Psoas muscle (tissue), 8 donors: ENCODE measurements around the gene TFDP1. TPM values are rescaled to one million over a fixed set of nuclear protein-coding genes. Genes with fewer than 3 reads are reported as not detected.
A peak's percentile ranks its signal among the peaks of the same experiment; 100 is the strongest.

Source experiments
- ATAC-seq, 4 donors: fragments of 200-7000 bp; cut with Tn5 transposase; one replicate each; pipeline ENCODE4 v1.9.1; 2020; ENCODE audit warnings: moderate library complexity in 3 of 4, mild to moderate bottlenecking in 2 of 4
- DNase-seq, 2 donors: peaks; one replicate each; pipeline ENCODE4 v3.0.0-alpha.2; 2020
- H3K27ac ChIP-seq: fragments of 200-600 bp; one replicate; pipeline ENCODE4 v1.8.0; 2022
- H3K27me3 ChIP-seq, 3 donors: fragments of 200-600 bp in 1 of 3; one replicate each; pipeline versions ENCODE4 v1.6.1 to v1.8.0; 2013 to 2022; ENCODE audit warnings: low read length in 2 of 3, mild to moderate bottlenecking in 2 of 3, moderate library complexity in 1 of 3; ENCODE audit not compliant: insufficient read depth in 3 of 3
- H3K36me3 ChIP-seq, 2 donors: fragments of 200-600 bp in 1 of 2; one replicate each; pipeline versions ENCODE4 v1.6.1 to v1.8.0; 2013 to 2022; ENCODE audit warnings: low read depth in 1 of 2, mild to moderate bottlenecking in 1 of 2, moderate library complexity in 1 of 2; ENCODE audit not compliant: insufficient read depth in 1 of 2
- H3K4me1 ChIP-seq: fragments of 200-600 bp; one replicate; pipeline ENCODE4 v1.8.0; 2022
- H3K4me3 ChIP-seq: fragments of 200-600 bp; one replicate; pipeline ENCODE4 v1.8.0; 2022; ENCODE audit warnings: mild to moderate bottlenecking
- H3K9me3 ChIP-seq: fragments of 200-600 bp; one replicate; pipeline ENCODE4 v1.8.0; 2022
- CTCF ChIP-seq: fragments of 200-600 bp; IDR thresholded peaks from one replicate; pipeline ENCODE4 v1.8.0; 2022; ENCODE audit warnings: antibody characterized with exemption
- WGBS, 3 donors: extraction: QIAGEN DNeasy Blood & Tissue Kit; methylation state at CpG; one replicate each; pipeline versions ENCODE4 v1.1.6 to v1.1.7; 2013; 5-methylcytosine and 5-hydroxymethylcytosine counted together
- intact Hi-C, 2 donors: fragments of 100-400 bp; cut with DNase I; formaldehyde crosslinking; loops; one replicate each; pipeline versions ENCODE4 v1.11.0 to v1.14.2; 2022
- polyA plus RNA-seq, 3 donors: library from polyadenylated mRNA; stranded (reverse); fragments of 200-250 nt; gene quantifications; one replicate each; pipeline ENCODE4 v1.2.3, GENCODE V29; 2013
- total RNA-seq, 4 donors: library from RNA; stranded (reverse); fragmentation: NEBNext Ultra II Directional in 2 of 4; extraction: Animal tissue kit (Norgen Biotek cat#: 25700) in 2 of 4; gene quantifications; one replicate each; pipeline versions ENCODE4 v1.2.1 to v1.2.4, GENCODE V29; 2021 to 2023
- donor health status: healthy with polysubstance abuse.
- donor health status: DM: no; HTN: no; CAD: no; lungs with moderate emphysema.
- donor health status: Bipolar disorder and iron deficiency.
- donor health status: healthy.
- donor health status: DM: yes; HTN: yes; CAD: no.
- donor health status: DM: no; HTN: no; CAD: no.
- donor health status: DM: no; HTN: no; CAD: no.
- donor health status: DM: yes; HTN: yes; CAD: no.

Gene TFDP1
- total and polyA plus RNA-seq, 7 donors = 18.8 to 40.2 (median 31.4) TPM

DNA sequence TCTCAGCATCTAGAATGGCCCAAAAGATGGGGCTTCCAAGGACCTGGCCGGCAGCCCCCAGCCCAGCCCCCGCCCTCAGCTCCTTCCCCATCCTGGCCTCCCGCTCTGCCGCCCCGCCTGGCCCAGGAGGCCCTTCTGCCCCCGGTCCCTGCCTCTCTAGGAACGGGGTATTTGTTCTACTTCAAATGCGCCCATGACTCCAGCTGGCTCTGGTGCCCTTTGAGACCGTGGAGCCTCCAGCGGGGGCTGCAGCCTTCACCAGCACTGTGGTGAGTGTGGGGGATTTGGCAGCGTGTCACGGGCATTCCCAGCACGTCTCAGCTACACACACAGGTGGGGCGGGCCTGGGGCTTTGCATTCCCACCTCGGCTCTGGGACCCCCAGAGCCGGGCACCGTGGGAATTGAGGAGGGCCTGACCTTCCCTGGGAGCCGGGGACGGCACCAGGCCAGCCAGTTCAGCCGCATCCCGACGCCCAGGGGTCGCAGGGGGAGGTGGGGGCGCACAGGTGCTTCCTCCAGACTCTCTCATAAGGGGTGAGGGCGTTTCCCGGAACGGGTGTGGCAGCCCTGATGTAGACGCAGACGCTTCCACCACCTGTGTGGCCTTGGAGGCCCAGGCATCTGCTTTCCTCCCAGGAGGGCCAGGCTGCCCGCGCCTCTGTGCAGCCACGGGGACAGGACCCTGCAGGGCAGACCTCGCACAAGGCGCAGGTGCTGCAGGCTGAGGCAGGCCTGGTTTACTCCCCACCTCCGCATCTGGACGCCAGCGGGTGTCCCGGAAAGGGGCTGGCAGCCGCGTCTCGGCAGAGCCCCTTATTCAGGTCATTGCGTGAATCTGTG lies 72.5 kb downstream of the TFDP1 start:
- peaks cover 0 to 2% (median 0%) of the 10 kb centered on the region in 3 donors for H3K27me3 ChIP-seq
- H3K4me3 ChIP-seq = no peak overlapping the region
- no peaks in the 10 kb centered on the region for H3K4me1 ChIP-seq
- WGBS, 3 donors = 66 to 70% (median 67%) methylated on average over 42 of the region's 42 CpGs
- no peak overlapping the region for H3K27ac ChIP-seq
- intact Hi-C loops = no loop called here
- ATAC-seq (no peak), DNase-seq (peak in 1 of 2 donors; percentile 44)
- TF ChIP-seq CTCF = no peak
- peaks cover 7% of the 10 kb centered on the region for H3K9me3 ChIP-seq
- no peaks in the 10 kb centered on the region for H3K36me3 ChIP-seq

- H3K4me3 ChIP-seq = no peak within 1 kb of the TSS
- H3K27ac ChIP-seq = no peak within 1 kb of the TSS
- peaks cover 7% of the 10 kb centered on the region for H3K9me3 ChIP-seq
- DNase-seq (peak in 1 of 2 donors; percentile 30), ATAC-seq (peak in 1 of 4 donors; percentile 13)
- H3K27me3 ChIP-seq = peaks cover 0 to 2% (median 0%) of the 10 kb centered on the region in 3 donors
- no peak for TF ChIP-seq CTCF
- WGBS, 3 donors = 85 to 88% (median 85%) methylated on average over 35 to 47 of the region's 47 CpGs
- no peaks in the 10 kb centered on the region for H3K36me3 ChIP-seq
- H3K4me1 ChIP-seq = no peaks in the 10 kb centered on the region
- intact Hi-C loops = no loop called here
Observed at GRCh38 chr13:113657851-113658741, 73.5 kb downstream of the TFDP1 start, which contains the start of gene ATP4B. TSS of gene ATP4B (minus strand) at chr13:113658198. CDS start at chr13:113658144, 54 bp downstream.

DNA sequence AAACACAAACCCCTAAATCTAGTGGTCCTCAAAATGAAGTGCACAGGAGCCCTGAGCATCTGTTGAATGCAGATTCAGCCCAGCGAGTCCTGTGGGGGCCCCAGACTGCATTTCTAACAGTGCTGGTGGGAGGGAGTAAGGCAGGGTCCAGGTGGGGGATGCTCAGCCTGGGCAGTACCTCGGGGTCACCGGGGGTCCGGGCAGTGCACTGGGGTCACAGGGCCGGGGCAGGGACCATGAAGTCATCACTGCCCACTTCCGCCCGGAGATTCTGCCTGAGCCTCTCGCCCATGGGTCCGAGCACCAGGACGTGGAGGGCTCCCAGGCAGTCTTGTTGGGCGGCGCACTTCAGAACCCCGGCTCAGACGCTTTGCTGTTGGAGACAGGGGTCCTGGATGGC lies 74.3 kb downstream of the TFDP1 start:
- TF ChIP-seq CTCF = no peak
- ATAC-seq (no peak), DNase-seq (peak in 1 of 2 donors; percentile 39)
- no peak overlapping the region for H3K27ac ChIP-seq
- 71 to 80% (median 79%) methylated on average over 14 of the region's 14 CpGs for WGBS, 3 donors
- H3K27me3 ChIP-seq = peaks cover 0 to 2% (median 0%) of the 10 kb centered on the region in 3 donors
- intact Hi-C loops = no loop called here
- no peaks in the 10 kb centered on the region for H3K4me1 ChIP-seq
- H3K4me3 ChIP-seq = no peak overlapping the region
- H3K36me3 ChIP-seq = no peaks in the 10 kb centered on the region
- H3K9me3 ChIP-seq = peaks cover 7% of the 10 kb centered on the region

- no peak for TF ChIP-seq CTCF
- no peak for ATAC-seq
- WGBS, 3 donors = 83 to 90% (median 85%) methylated on average over 8 of the region's 8 CpGs
- H3K4me1 ChIP-seq = no peaks in the 10 kb centered on the region
- no peak overlapping the region for H3K4me3 ChIP-seq
- intact Hi-C loops = no loop called here
- no peaks in the 10 kb centered on the region for H3K36me3 ChIP-seq
- peaks cover 7% of the 10 kb centered on the region for H3K9me3 ChIP-seq
- H3K27me3 ChIP-seq = peaks cover 0 to 3% (median 2%) of the 10 kb centered on the region in 3 donors
- no peak for DNase-seq
- H3K27ac ChIP-seq = no peak overlapping the region
Observed at GRCh38 chr13:113659337-113659736, 74.8 kb downstream of the TFDP1 start.
